Hair follicle dermal papilla cell (primary cell): ENCODE data around the gene OR4K17. TPM values are rescaled to one million over a fixed set of nuclear protein-coding genes. Genes with fewer than 3 reads are reported as not detected.

Source experiments
- small RNA-seq: library from RNA; depleted of rRNA; stranded (forward); fragments of <200 nt; gene quantifications from one replicate; pipeline ENCODE3, GENCODE V24; 2012
- total RNA-seq: library from RNA; depleted of rRNA; stranded (reverse); fragments of >200 nt; gene quantifications from 2 replicates; pipeline ENCODE4 v1.2.3, GENCODE V29; 2012

OR4K17 gene, protein sequence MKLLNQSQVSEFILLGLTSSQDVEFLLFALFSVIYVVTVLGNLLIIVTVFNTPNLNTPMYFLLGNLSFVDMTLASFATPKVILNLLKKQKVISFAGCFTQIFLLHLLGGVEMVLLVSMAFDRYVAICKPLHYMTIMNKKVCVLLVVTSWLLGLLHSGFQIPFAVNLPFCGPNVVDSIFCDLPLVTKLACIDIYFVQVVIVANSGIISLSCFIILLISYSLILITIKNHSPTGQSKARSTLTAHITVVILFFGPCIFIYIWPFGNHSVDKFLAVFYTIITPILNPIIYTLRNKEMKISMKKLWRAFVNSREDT
- not detected in 2 replicates for total RNA-seq

DNA sequence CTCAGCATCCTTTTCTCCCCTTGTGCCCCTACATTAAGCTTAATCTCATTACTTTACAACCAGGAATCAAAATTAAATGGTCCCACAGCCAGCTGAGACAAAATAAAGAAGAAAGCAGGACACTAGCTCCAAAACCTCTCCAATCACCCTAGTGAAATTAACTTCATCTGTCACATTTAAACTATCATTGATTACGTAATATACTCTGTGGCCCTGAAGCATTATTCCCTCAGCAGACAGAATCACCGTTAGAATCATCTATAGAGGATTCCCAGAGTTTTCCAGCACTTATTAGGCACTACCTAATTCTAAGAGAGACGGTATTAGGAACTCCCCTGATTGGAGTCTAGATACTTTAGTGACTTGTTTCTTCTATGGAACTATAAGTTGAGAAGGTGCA lies at the start of gene OR4K17:
Gene OR4K17, plus strand, starts transcription at position 302 of the 400 bp plus-strand sequence. CDS start 6,761 bp downstream, outside the sequence.

DNA sequence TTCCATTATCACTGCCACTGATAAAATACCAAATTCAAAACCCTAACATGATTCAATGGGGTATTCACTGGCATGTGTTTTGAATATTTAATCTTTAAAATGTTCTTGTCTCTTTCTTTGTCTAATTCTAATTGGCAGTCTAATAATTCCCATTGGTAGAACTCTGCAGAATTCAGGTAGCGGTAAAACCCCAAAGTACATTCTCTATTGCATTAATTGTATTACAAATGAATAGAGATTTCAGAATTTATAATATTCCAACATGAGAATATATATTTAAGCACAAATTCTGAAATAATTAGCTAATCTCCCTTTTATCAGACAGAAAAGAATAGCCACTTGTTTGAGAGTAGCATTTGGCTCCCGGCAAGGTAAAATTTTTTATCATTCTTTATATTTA lies 28.0 kb downstream of the OR4K17 start, which contains the start of gene OR4N5:
Gene OR4N5, plus strand, starts transcription at position 301 of the 400 bp plus-strand sequence. CDS start 4,916 bp downstream, outside the sequence.

Small RNA genes lying within 50 kb of the gene (small RNA-seq; reads per million reads assigned to genes)
- gene RNA5SP380: not detected

Other genes with a start within 250 kb of the OR4K17 start
- gene OR4K2, start 235.6 kb upstream of the OR4K17 start, total RNA-seq: not detected in 2 replicates
- not detected in 2 replicates for gene OR4K5, start 190.1 kb upstream of the OR4K17 start, total RNA-seq
- gene OR4K1, start 179.8 kb upstream of the OR4K17 start, total RNA-seq: not detected in 2 replicates
- not detected in 2 replicates for gene OR4K15, start 135.1 kb upstream of the OR4K17 start, total RNA-seq
- gene OR4Q2, start 108.6 kb upstream of the OR4K17 start, total RNA-seq: not detected in 2 replicates
- gene OR4K14, start 91.4 kb upstream of the OR4K17 start, total RNA-seq: not detected in 2 replicates
- gene OR4K13, start 74.7 kb upstream of the OR4K17 start, total RNA-seq: not detected in 2 replicates
- gene OR4L1, start 50.7 kb upstream of the OR4K17 start, total RNA-seq: not detected in 2 replicates
- not detected in 2 replicates for gene OR4N5, start 28.1 kb downstream of the OR4K17 start, total RNA-seq
- not detected in 2 replicates for gene OR11G2, start 80.2 kb downstream of the OR4K17 start, total RNA-seq
- gene OR11H6, start 113.0 kb downstream of the OR4K17 start, total RNA-seq: not detected in 2 replicates
- gene OR11H7, start 118.2 kb downstream of the OR4K17 start, total RNA-seq: not detected in 2 replicates
- gene OR11H4, start 128.5 kb downstream of the OR4K17 start, total RNA-seq: not detected in 2 replicates
- gene TTC5, start 195.2 kb downstream of the OR4K17 start, total RNA-seq: 15.3 and 20.5 TPM in 2 replicates
- 48.2 and 48.5 TPM in 2 replicates for gene CCNB1IP1, start 222.5 kb downstream of the OR4K17 start, total RNA-seq
- gene PARP2, start 232.9 kb downstream of the OR4K17 start, total RNA-seq: 4.6 and 7.6 TPM in 2 replicates